HG03442 (cell line): ENCODE measurements around the gene RNF169.

Experiments used
- ATAC-seq: cut with Tn5 transposase; IDR thresholded peaks from one replicate; pipeline ENCODE4 v1.9.1; 2021; ENCODE audit warnings: mild to moderate bottlenecking, moderate library complexity; ENCODE audit not compliant: unreplicated experiment

Gene RNF169

GRCh38 chr11:74768172-74768651 lies 19.6 kb downstream of the RNF169 start:
- ATAC-seq: peak; percentile 52

GRCh38 chr11:74769055-74769707 lies 20.5 kb downstream of the RNF169 start:
- ATAC-seq: no peak

GRCh38 chr11:74770456-74770855 lies 21.8 kb downstream of the RNF169 start:
- ATAC-seq: no peak

- ATAC-seq: no peak
Observed at GRCh38 chr11:74771139-74771538, 22.5 kb downstream of the RNF169 start.

GRCh38 chr11:74773476-74773875 lies 24.8 kb downstream of the RNF169 start:
- ATAC-seq: no peak

- no peak for ATAC-seq
Observed at GRCh38 chr11:74775762-74776161, 27.1 kb downstream of the RNF169 start.

- no peak for ATAC-seq
Observed at GRCh38 chr11:74776546-74776945, 27.9 kb downstream of the RNF169 start.

- ATAC-seq: no peak
Observed at GRCh38 chr11:74777038-74777437, 28.4 kb downstream of the RNF169 start.

- no peak for ATAC-seq
Observed at GRCh38 chr11:74777877-74778276, 29.2 kb downstream of the RNF169 start.

GRCh38 chr11:74778581-74778980 lies 29.9 kb downstream of the RNF169 start:
- ATAC-seq: no peak

GRCh38 chr11:74780248-74781005 lies 31.8 kb downstream of the RNF169 start:
- no peak for ATAC-seq

- ATAC-seq: peak; percentile 72
Observed at GRCh38 chr11:74783241-74783871, 34.7 kb downstream of the RNF169 start.

- peak; percentile 66 for ATAC-seq
Observed at GRCh38 chr11:74784234-74784633, 35.6 kb downstream of the RNF169 start.

GRCh38 chr11:74784726-74785125 lies 36.1 kb downstream of the RNF169 start:
- ATAC-seq: no peak

GRCh38 chr11:74786574-74786973 lies 37.9 kb downstream of the RNF169 start:
- no peak for ATAC-seq

GRCh38 chr11:74791333-74792100 lies 42.9 kb downstream of the RNF169 start:
- ATAC-seq: no peak

GRCh38 chr11:74806267-74806666 lies 57.6 kb downstream of the RNF169 start:
- ATAC-seq: no peak

GRCh38 chr11:74809801-74810200 lies 61.2 kb downstream of the RNF169 start:
- ATAC-seq: no peak

GRCh38 chr11:74815966-74816365 lies 67.3 kb downstream of the RNF169 start:
- ATAC-seq: no peak

GRCh38 chr11:74816664-74817063 lies 68.0 kb downstream of the RNF169 start:
- ATAC-seq: no peak

GRCh38 chr11:74818283-74818946 lies 69.8 kb downstream of the RNF169 start:
- ATAC-seq: no peak
